Measurements from ENCODE around the gene CDK14. TPM values are rescaled to one million over a fixed set of nuclear protein-coding genes. Genes with fewer than 3 reads are reported as not detected.

The CDK14 gene
- total RNA-seq, 4 donors from 2014 or later: 0.18 to 74.3 (median 7.3) TPM

- Histone ChIP-seq H3K27ac (no peak overlapping the region), H3K9me3 (peaks cover 0 to 6% (median 0%) of the 10 kb centered on the region in 4 donors), H3K4me1 (no peaks in the 10 kb centered on the region), H3K36me3 (no peaks in the 10 kb centered on the region), H3K4me3 (no peak overlapping the region), H3K27me3 (no peaks in the 10 kb centered on the region)
- TF ChIP-seq CTCF (IDR thresholded peaks at IDR 0.05): no peak
- no peak for DNase-seq
Observed at GRCh38 chr7:90838799-90839198, 242.7 kb downstream of the CDK14 start.

GRCh38 chr7:90839316-90839715, 243.2 kb downstream of the CDK14 start:
- Histone ChIP-seq H3K27me3 (no peaks in the 10 kb centered on the region), H3K4me3 (no peak overlapping the region), H3K27ac (no peak overlapping the region), H3K9me3 (peaks cover 0 to 6% (median 0%) of the 10 kb centered on the region in 4 donors), H3K36me3 (no peaks in the 10 kb centered on the region), H3K4me1 (no peaks in the 10 kb centered on the region)
- no peak for DNase-seq
- TF ChIP-seq CTCF (IDR thresholded peaks at IDR 0.05): no peak
- TF ChIP-seq POLR2A (IDR thresholded peaks at IDR 0.05): no peak

GRCh38 chr7:90839727-90840291, 243.7 kb downstream of the CDK14 start:
- no peak overlapping the region for H3K27ac ChIP-seq
- no peaks in the 10 kb centered on the region for H3K27me3 ChIP-seq
- TF ChIP-seq CTCF (IDR thresholded peaks at IDR 0.05) (no peak), POLR2A (IDR thresholded peaks at IDR 0.05) (no peak)
- no peak for DNase-seq
- peaks cover 0 to 6% (median 0%) of the 10 kb centered on the region in 4 donors for H3K9me3 ChIP-seq
- no peaks in the 10 kb centered on the region for H3K36me3 ChIP-seq
- H3K4me1 ChIP-seq: no peaks in the 10 kb centered on the region
- no peak overlapping the region for H3K4me3 ChIP-seq

GRCh38 chr7:90841759-90842429, 245.8 kb downstream of the CDK14 start:
- Histone ChIP-seq H3K4me1 (no peaks in the 10 kb centered on the region), H3K36me3 (no peaks in the 10 kb centered on the region), H3K27ac (no peak overlapping the region), H3K4me3 (no peak overlapping the region), H3K27me3 (no peaks in the 10 kb centered on the region), H3K9me3 (peaks cover 0 to 6% (median 0%) of the 10 kb centered on the region in 4 donors)
- no peak for DNase-seq
- no peak for TF ChIP-seq CTCF (IDR thresholded peaks at IDR 0.05)
- no peak for TF ChIP-seq POLR2A (IDR thresholded peaks at IDR 0.05)

GRCh38 chr7:90842430-90842788, 246.3 kb downstream of the CDK14 start:
- Histone ChIP-seq H3K27ac (no peak overlapping the region), H3K27me3 (no peaks in the 10 kb centered on the region), H3K36me3 (no peaks in the 10 kb centered on the region), H3K9me3 (peaks cover 0 to 6% (median 0%) of the 10 kb centered on the region in 4 donors), H3K4me3 (no peak overlapping the region), H3K4me1 (no peaks in the 10 kb centered on the region)
- DNase-seq: no peak
- no peak for TF ChIP-seq CTCF (IDR thresholded peaks at IDR 0.05)
- TF ChIP-seq POLR2A (IDR thresholded peaks at IDR 0.05): no peak
